Frontal cortex (tissue), 4 donors: ENCODE measurements around the gene MED10. TPM values are rescaled to one million over a fixed set of nuclear protein-coding genes. Genes with fewer than 3 reads are reported as not detected.
"Not testable (repeated sequence)": the region's sequence is repeated elsewhere in the genome, so short reads cannot be mapped to it uniquely, and the experiment has no call there.

Source experiments
- DNase-seq, 2 donors: peaks; one replicate each; pipeline ENCODE4 v3.0.0; 2012; ENCODE audit warnings: low spot score in 2 of 2
- FAIRE-seq: peaks from 2 replicates; lab custom pipeline; 2012; peaks lifted over from hg19 to GRCh38; lab: Jason Lieb, UNC
- total RNA-seq: library from RNA; depleted of rRNA; stranded (reverse); fragments of >200 nt; gene quantifications from one replicate; pipeline ENCODE4 v1.2.3, GENCODE V29; 2014
- donor health status: control.
- donor health status: control.
- donor health status: control.

MED10 gene
- total RNA-seq, 1 donor from 2014 or later, result 15.1 TPM

DNA sequence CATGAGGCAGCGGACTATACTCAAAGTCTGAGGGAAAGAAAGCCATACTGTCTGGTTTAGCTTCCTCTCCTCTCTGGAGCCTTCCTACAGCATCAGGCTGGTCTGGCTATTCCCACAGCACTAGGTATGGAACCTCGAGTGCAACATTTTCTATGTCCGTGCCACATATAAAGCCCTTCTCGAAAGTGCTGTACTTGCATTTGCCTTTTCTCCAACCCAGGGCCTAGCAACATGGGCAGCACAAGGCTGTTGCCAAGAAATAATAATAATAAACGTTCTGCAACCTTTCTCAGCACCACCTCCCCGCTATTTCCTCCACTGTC lies 804 bp downstream of the MED10 start:
- FAIRE-seq, result no peak
- no peak for DNase-seq

GRCh38 chr5:6376974-6377520 lies 1.3 kb downstream of the MED10 start:
- no peak for DNase-seq
- FAIRE-seq, result no peak

DNA sequence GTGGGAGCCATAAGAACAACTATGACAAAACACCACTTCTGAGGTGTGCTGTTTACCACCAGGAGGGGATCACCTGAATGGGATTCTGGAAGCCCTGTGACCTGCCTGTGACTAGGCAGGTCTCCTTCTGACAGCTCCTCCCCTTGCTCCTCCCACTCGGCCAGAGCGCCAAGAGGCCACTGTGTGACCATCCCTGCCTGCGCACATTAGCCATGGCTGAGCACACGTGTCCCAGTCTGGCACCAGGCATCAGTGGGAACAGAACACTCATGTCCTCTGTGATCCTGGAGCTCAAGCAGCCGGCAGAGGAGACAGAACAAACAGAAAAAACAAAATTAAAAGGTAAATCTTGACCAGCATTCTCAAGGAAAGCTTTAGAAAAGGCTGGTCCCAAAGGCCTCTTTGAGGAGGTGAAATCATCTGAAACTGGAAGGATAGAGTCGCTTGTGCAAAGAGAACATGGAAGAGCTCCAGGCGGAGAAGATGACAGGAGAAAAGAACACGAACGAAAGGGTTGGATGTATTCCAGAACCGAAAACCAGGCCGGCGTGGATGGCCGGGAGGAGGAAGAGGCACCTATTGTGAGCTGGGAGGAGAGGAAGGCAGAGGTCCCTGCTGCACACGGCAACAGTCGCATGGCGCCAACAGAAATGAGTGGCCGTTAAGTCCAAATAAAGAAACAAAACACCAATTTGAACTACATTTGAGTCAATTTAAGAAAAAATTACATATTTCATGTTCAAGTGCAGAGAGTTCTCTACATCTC lies 5.1 kb downstream of the MED10 start:
- DNase-seq, result no peak

DNA sequence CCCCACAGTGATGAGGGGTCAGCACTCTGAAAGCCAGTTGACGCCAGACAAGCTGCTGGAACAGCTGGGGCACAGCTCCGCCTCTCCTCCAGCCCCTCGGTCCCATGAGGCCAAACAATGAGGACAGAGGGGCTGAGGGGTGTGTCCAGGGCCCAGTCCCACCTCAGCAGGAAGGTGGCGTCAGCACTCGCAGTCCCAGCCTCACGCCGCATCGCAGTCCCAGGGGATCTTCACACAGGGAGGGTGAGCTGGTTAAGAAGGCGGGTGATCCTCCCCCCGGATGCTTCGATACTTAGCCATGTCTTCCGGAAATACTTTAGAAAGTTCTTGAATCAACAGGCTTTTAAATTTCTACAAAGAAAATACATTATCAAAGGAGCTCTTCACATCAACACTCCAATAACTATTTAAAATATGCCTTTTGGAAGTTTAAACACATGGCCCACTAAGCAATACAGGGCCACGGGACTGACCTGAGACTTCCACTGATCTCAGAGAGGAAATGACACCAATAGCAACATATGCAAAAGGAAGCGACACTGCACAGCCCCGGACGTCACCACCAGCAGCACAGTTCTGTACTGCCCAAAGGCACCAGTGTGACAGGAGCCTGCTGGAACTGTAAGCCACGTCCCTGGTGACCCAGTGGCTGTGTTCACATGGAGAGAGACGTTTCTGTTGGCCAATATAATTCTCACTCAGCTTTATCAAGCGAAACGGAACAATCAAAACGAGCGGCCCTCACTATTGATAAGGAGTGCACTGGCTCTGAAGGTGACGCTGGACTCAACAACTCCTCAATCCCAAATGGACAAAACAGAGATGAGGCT lies 5.9 kb downstream of the MED10 start:
- DNase-seq, result no peak
- no peak for FAIRE-seq

More for the DNA sequence above, 5.1 kb downstream of the MED10 start:
- FAIRE-seq, result no peak

- FAIRE-seq, result no peak
- no peak for DNase-seq
Measured at GRCh38 chr5:6371079-6371810, 7.1 kb downstream of the MED10 start.

DNA sequence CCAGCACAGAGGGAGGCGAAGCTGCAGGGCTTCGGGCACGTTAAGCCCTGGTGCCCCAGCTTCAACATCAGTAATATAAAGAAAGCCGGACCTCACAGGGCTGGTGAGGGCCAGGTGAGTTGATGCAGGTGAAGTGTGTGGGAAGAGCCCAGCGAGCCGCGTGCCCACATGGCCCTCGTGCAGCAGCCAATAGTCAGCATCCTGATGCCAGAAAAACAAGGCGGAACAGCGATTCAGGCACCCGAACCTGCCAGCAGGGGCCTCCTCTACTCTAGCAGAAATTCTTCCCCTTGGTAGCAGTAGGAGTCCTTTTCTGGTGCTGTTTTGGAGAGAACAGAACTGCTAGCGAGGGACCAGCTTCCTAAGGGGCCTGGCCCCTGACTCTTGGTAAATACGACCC lies 7.8 kb downstream of the MED10 start:
- DNase-seq (no peak), FAIRE-seq (no peak)

- DNase-seq (peak in 1 of 2 donors; percentile 24), FAIRE-seq (no peak)
Measured at GRCh38 chr5:6365977-6366590, 12.3 kb downstream of the MED10 start.

DNA sequence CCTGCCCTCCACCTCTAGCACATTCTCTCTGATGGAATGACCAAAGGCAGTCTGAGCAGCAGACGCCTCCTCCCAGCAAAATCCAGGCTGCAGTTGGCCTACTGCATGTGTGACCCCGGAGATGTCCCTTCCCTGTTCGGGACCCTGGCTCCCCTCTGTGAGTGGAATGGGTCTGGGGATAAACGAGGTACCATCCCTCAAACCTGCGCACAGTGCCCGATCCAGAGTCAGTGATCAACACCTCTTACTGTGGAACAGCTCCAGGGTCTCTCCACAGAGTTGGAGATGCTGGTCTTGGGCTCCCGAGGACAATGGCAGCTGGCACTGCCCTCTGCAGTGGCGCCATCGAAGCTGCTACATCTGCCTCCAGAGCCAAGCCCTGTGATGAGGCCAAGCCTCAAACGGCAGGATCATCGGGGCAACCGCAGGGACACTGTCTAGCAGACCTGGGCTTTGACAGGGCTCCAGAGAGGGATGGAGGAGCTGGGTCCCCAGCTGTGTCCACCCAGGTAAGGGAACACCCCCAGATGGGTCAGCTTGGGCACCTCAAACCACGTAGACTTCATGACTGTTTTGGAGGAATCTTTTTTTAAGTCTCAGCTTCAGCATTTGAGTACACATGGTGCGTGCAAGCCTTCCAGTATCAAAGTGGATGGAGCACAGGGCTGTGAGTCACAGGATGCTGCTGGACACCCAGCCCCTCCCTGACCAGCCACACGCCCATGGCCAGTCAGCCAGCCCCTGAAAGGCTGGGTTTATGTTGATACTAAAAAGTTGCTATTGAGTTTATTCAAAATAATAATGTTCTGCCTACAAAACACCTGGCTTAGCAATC lies 13.0 kb downstream of the MED10 start:
- no peak for DNase-seq

DNA sequence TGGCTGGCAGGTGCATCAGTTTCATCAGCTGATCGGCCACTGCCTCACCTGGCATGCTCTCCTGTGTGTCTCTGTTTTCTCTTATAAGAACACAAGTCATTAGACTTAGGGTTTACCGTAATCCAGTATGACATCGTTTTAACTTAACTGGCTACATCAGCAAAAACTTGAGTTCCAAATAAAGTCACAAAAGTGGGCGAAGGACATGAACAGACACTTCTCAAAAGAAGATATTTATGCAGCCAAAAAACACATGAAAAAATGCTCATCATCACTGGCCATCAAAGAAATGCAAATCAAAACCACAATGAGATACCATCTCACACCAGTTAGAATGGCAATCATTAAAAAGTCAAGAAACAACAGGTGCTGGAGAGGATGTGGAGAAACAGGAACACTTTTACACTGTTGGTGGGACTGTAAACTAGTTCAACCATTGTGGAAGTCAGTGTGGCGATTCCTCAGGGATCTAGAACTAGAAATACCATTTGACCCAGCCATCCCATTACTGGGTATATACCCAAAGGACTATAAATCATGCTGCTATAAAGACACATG lies 14.8 kb downstream of the MED10 start:
- DNase-seq, FAIRE-seq: not testable (repeated sequence)

More for the DNA sequence above, 13.0 kb downstream of the MED10 start:
- FAIRE-seq, result no peak

DNA sequence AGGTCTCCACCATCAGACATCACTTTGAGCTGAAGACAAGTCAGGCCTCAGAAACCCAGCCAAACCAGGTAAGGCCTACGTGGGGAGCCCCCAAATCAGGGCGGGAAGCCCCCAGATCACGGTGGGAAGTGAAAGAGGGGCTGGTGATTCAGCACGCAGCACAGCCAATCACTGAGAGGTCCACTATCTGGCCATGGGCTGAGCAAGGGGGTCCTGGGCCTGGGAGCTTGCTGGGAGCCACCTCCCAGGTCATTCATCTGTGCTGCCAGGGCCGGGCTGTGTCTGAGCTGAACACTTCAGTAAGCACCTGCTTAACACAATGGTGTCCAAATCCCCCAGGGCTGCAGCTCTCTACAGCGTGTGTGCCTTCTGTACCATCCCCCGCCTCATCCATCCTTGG lies 15.5 kb downstream of the MED10 start:
- FAIRE-seq, result no peak
- no peak for DNase-seq

DNA sequence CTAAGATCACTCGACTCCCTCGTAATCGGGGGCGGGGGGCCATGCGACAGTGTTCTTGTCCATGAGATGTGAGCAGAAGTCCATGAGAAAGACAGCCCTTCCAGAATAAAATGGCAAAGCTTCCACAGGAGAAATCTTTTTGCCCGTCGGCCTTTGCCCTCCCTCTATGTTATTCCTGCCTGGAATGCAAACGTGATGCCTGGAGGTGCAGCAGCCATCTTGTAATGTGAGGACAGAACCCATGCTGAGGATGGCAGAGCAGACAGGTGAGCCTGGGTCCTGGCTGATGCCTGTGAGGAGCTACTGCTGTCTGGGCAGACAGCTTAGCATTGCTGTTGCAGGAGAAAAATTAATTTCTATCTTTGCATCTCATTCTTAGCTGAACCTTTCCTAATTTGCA lies 17.2 kb downstream of the MED10 start:
- DNase-seq (no peak), FAIRE-seq (no peak)

- no peak for FAIRE-seq
Measured at GRCh38 chr5:6360323-6361072, 17.8 kb downstream of the MED10 start.

GRCh38 chr5:6359555-6360322 lies 18.6 kb downstream of the MED10 start:
- DNase-seq, result no peak
- no peak for FAIRE-seq

More at GRCh38 chr5:6360323-6361072, 17.8 kb downstream of the MED10 start:
- DNase-seq, result no peak

- no peak for FAIRE-seq
- DNase-seq, result no peak
Measured at GRCh38 chr5:6358434-6358820, 19.9 kb downstream of the MED10 start.

DNA sequence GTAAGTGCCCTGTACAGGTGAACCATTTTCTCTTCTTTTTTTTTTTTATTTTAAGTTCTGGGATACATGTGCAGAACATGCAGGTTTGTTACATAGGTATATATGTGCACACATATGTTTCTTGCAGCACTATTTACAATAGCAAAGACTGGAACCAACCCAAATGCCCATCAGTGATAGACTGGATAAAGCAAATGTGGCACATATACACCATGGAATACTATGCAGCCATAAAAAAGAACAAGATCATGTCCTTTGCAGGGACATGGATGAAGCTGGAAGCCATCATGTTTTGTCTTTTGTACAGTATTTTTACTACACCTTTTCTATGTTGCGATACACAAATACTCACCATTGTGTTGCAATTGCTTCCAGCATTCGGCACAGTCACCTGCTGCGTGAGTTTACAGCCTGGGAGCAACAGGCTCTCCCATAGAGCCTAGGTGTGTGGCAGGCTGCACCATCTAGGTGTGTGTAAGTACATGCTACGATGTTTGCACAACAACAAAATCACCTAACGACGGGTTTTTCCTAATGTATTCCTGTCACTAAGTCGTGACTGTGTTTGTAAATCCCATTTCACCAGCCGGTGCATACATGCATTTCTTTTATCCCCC lies 20.4 kb downstream of the MED10 start:
- not testable (repeated sequence) for FAIRE-seq, DNase-seq

- no peak for DNase-seq
Measured at GRCh38 chr5:6356578-6357164, 21.7 kb downstream of the MED10 start.

More at GRCh38 chr5:6356578-6357164, 21.7 kb downstream of the MED10 start:
- FAIRE-seq, result no peak
